PFSK-1 (cell line): ENCODE data around the gene HUS1.

Experiments
- FOXP2 ChIP-seq: optimal IDR thresholded peaks from 2 replicates; pipeline ENCODE3; 2011; ENCODE audit warnings: borderline replicate concordance, control low read depth, inconsistent platforms; ENCODE audit not compliant: insufficient read depth; ENCODE audit errors: extremely low read length, extremely low read depth
- POLR2AphosphoS5 ChIP-seq: IDR thresholded peaks from 2 replicates; pipeline ENCODE4 v1.6.1; 2012; ENCODE audit warnings: low read depth, mild to moderate bottlenecking, control low read depth, low read length, moderate library complexity
- SIN3A ChIP-seq: IDR thresholded peaks from 2 replicates; pipeline ENCODE4 v1.6.1; 2012; ENCODE audit warnings: mild to moderate bottlenecking, low read length, moderate library complexity, borderline replicate concordance; ENCODE audit not compliant: insufficient read depth
- TAF1 ChIP-seq: IDR thresholded peaks from 2 replicates; pipeline ENCODE4 v1.6.1; 2012; ENCODE audit warnings: low read length, control low read depth, borderline replicate concordance; ENCODE audit not compliant: insufficient read depth
- TF ChIP-seq, protein P1 (sequence below), 2 experiments: IDR thresholded peaks; 2 replicates each; pipeline versions ENCODE4 v1.6.1 to v1.8.0; 2011 to 2012; ENCODE audit warnings: low read depth in 2 of 2, low read length in 2 of 2, control low read depth in 1 of 2, inconsistent platforms in 1 of 2, mild to moderate bottlenecking in 1 of 2, moderate library complexity in 1 of 2; ENCODE audit not compliant: insufficient read depth in 1 of 2

Gene HUS1

DNA sequence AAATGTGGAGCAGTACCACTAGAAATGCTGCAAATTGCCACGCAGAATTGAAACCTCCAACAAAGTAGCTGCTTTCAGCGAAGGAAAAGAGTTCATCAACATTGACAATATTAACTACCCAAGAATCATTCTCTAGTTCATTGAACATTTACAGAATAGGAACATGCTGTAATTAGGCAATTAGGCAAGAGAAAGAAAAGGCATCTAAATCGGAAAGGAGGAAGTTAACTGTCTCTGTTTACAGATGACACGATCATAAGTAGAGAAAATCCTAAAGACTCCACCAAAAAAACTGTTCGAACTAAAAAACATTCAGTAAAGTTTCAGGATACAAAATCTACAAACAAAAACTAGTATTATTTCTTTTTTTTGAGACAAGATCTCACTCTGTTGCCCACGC is 22.3 kb downstream of the HUS1 start:
- TF ChIP-seq SIN3A (no peak), FOXP2 (no peak), POLR2AphosphoS5 (no peak), TAF1 (no peak)
- TF ChIP-seq, protein P1, sequence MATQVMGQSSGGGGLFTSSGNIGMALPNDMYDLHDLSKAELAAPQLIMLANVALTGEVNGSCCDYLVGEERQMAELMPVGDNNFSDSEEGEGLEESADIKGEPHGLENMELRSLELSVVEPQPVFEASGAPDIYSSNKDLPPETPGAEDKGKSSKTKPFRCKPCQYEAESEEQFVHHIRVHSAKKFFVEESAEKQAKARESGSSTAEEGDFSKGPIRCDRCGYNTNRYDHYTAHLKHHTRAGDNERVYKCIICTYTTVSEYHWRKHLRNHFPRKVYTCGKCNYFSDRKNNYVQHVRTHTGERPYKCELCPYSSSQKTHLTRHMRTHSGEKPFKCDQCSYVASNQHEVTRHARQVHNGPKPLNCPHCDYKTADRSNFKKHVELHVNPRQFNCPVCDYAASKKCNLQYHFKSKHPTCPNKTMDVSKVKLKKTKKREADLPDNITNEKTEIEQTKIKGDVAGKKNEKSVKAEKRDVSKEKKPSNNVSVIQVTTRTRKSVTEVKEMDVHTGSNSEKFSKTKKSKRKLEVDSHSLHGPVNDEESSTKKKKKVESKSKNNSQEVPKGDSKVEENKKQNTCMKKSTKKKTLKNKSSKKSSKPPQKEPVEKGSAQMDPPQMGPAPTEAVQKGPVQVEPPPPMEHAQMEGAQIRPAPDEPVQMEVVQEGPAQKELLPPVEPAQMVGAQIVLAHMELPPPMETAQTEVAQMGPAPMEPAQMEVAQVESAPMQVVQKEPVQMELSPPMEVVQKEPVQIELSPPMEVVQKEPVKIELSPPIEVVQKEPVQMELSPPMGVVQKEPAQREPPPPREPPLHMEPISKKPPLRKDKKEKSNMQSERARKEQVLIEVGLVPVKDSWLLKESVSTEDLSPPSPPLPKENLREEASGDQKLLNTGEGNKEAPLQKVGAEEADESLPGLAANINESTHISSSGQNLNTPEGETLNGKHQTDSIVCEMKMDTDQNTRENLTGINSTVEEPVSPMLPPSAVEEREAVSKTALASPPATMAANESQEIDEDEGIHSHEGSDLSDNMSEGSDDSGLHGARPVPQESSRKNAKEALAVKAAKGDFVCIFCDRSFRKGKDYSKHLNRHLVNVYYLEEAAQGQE (IDR thresholded peaks at IDR 0.05; ENCODE audit: insufficient read depth in 1 of 2, low read depth in 2 of 2, low read length in 2 of 2) = no peak

DNA sequence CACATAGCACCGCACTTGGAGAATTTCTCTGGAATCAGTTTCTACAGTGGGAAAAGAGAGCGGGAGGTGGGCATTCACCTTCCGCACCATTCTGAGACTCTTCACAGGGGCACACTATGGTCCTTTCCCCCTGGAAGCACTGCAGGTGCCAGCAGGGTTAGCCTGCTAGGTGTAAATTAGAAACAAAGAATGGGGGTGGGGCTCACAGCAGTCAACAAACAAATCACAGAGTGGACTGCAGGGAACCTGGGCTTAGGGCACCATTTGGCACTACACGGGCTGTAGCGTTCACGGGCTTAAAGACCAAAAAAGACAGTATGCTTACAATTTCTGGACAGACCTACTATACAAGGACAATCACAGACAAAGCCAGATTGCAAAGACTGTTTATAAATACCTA is 23.2 kb downstream of the HUS1 start:
- TF ChIP-seq TAF1 (no peak), SIN3A (no peak), FOXP2 (no peak), POLR2AphosphoS5 (no peak)
- TF ChIP-seq, protein P1 (IDR thresholded peaks at IDR 0.05; ENCODE audit: insufficient read depth in 1 of 2, low read depth in 2 of 2, low read length in 2 of 2) = no peak

DNA sequence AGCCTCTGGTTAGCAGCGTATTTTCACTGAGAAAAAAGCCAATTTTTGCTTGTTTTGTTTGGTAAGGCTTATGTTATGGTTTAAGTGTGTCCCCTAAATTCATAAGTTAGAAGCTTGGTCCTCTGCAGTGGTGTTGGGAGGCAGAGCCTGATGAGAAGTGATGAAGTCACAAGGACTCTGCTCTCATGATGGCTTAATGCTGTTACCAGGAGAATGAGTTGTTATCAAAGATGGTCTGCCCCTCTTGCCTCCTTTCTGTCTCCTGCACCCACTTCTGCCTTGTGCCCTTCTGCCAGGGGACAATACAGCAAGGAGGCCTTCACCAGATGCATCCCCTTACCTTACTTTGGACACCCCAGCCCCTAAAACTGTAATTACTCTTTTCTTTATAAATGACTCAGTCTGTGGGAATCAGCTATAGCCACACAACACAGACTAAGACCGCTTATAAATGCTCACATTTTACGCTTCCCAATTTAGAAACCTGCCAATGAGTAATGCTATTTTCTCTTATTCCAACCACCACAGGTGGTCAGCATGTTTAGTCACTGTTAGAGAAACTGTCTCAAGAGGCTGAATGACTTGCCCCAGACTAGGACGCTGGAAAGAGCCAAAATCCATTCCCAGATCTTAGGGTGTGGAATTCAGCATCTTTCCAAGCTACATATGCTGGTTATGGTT is 25.0 kb downstream of the HUS1 start:
- TF ChIP-seq, protein P1 (IDR thresholded peaks at IDR 0.05; ENCODE audit: insufficient read depth in 1 of 2, low read depth in 2 of 2, low read length in 2 of 2) = no peak
- TF ChIP-seq SIN3A = no peak
- TF ChIP-seq TAF1 = no peak

DNA sequence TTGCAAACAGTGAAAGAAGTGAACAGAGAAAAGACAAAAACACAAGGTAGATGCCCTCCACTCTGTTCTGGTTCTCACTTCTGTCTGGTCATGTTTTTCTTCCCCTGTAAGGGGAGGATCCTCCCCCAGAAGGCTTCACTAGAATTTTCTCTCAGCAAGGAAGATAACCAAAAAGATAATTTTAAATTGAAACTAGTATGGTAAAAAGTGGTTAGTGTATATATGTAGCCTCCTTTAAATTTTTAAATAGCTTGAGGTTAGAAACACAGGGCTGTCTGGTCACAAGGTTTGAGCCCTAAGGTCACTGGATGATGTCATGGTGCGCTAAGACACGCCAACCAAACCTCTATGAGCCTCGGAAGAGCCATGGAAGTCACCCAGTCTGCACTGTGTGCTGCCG is 25.6 kb downstream of the HUS1 start:
- TF ChIP-seq POLR2AphosphoS5 = no peak
- no peak for TF ChIP-seq FOXP2
- TF ChIP-seq, protein P1 (IDR thresholded peaks at IDR 0.05; ENCODE audit: insufficient read depth in 1 of 2, low read depth in 2 of 2, low read length in 2 of 2) = no peak
- no peak for TF ChIP-seq TAF1
- no peak for TF ChIP-seq SIN3A

DNA sequence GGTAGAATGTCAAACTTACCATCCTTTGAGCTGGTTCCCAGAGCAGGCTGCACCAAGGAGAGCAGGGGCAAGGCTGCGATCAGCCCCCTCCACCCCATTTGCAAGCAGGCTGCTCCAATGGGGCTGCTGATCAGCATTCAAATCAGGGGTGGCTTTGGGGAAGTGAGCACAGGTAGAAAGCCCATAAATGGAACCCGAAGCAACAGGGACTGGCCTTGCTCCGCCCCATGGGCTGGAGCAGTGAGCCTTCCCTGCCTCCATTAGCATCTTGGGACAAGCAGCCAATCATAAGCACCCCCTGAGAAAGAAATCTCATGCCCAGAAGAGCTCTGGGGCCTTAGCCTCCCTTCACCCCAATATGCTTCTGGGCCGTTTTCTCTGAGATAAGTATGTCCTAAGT is 27.2 kb downstream of the HUS1 start:
- TF ChIP-seq FOXP2 (no peak), TAF1 (no peak), SIN3A (no peak), POLR2AphosphoS5 (no peak)
- TF ChIP-seq, protein P1 (IDR thresholded peaks at IDR 0.05; ENCODE audit: insufficient read depth in 1 of 2, low read depth in 2 of 2, low read length in 2 of 2) = no peak
